Common myeloid progenitor, CD34-positive (primary cell): ENCODE measurements around the gene PKDCC.
"Not testable (repeated sequence)": the region's sequence is repeated elsewhere in the genome, so short reads cannot be mapped to it uniquely, and the experiment has no call there.

Experiments
- CTCF ChIA-PET: fragments of 350-600 bp; sonication (Branson Sonifier 250); formaldehyde crosslinking; loops from one replicate; lab custom pipeline; 2021; ENCODE audit warnings: antibody characterized with exemption; lab: Charles Lee
- POLR2A ChIA-PET: fragments of 350-600 bp; sonication (Branson Sonifier 250); formaldehyde crosslinking; loops from one replicate; lab custom pipeline; 2021; ENCODE audit warnings: antibody characterized with exemption; lab: Charles Lee
- DNase-seq, 3 donors: peaks; one replicate each; pipeline versions ENCODE4 v3.0.0 to v3.0.0-alpha.2; 2013
- H3K27ac ChIP-seq, 2 experiments: 1 replicate in 1 of 2; 2 replicates in 1 of 2; pipeline ENCODE4 v1.7.0; 2013; ENCODE audit warnings: inconsistent platforms in 2 of 2, low read length in 2 of 2, mild to moderate bottlenecking in 2 of 2, low read depth in 1 of 2, moderate library complexity in 1 of 2; ENCODE audit not compliant: severe bottlenecking in 2 of 2, insufficient read depth in 1 of 2, poor library complexity in 1 of 2
- H3K27me3 ChIP-seq, 5 experiments: replicated peaks in 2 of 5; 1 replicate in 3 of 5; 2 replicates in 2 of 5; pipeline versions ENCODE4 v1.6.1 to v1.7.0; 2013; ENCODE audit warnings: low read length in 4 of 5, mild to moderate bottlenecking in 2 of 5, moderate library complexity in 2 of 5, inconsistent platforms in 1 of 5; ENCODE audit not compliant: insufficient read depth in 5 of 5, control insufficient read depth in 4 of 5
- H3K36me3 ChIP-seq, 4 experiments: 1 replicate in 2 of 4; 2 replicates in 2 of 4; pipeline versions ENCODE4 v1.6.1 to v1.7.0; 2013; ENCODE audit warnings: low read length in 3 of 4, control low read depth in 1 of 4, mild to moderate bottlenecking in 1 of 4; ENCODE audit not compliant: control insufficient read depth in 4 of 4, insufficient read depth in 4 of 4
- H3K4me1 ChIP-seq, 4 experiments: 1 replicate in 3 of 4; 2 replicates in 1 of 4; pipeline versions ENCODE4 v1.6.1 to v1.7.1; 2013; ENCODE audit warnings: low read length in 3 of 4, mild to moderate bottlenecking in 3 of 4, control low read depth in 1 of 4, inconsistent platforms in 1 of 4, moderate library complexity in 1 of 4; ENCODE audit not compliant: control insufficient read depth in 4 of 4, insufficient read depth in 4 of 4; ENCODE audit errors: control extremely low read depth in 1 of 4
- H3K4me3 ChIP-seq, 7 experiments: 1 replicate in 4 of 7; 2 replicates in 3 of 7; pipeline versions ENCODE4 v1.5.1 to v1.7.0; 2013; ENCODE audit warnings: mild to moderate bottlenecking in 7 of 7, low read length in 6 of 7, moderate library complexity in 6 of 7, inconsistent platforms in 2 of 7, low read depth in 2 of 7, control low read depth in 1 of 7; ENCODE audit not compliant: insufficient read depth in 4 of 7, control insufficient read depth in 1 of 7; ENCODE audit errors: extremely low read depth in 1 of 7
- H3K9me3 ChIP-seq, 5 experiments: 1 replicate in 4 of 5; 2 replicates in 1 of 5; pipeline versions ENCODE4 v1.6.1 to v1.7.1; 2013; ENCODE audit warnings: low read length in 4 of 5, mild to moderate bottlenecking in 2 of 5, inconsistent platforms in 1 of 5, low read depth in 1 of 5, moderate library complexity in 1 of 5; ENCODE audit not compliant: control insufficient read depth in 4 of 5, insufficient read depth in 2 of 5; ENCODE audit errors: control extremely low read depth in 1 of 5
- WGBS: methylation state at CpG from one replicate; pipeline ENCODE4 v1.1.5; 2013; ENCODE audit not compliant: insufficient coverage; 5-methylcytosine and 5-hydroxymethylcytosine counted together

Gene PKDCC

GRCh38 chr2:42030829-42031228 lies 17.0 kb upstream of the PKDCC start:
- H3K4me1 ChIP-seq, result peaks cover 0 to 13% (median 9%) of the 10 kb centered on the region in 4 experiments
- no peak overlapping the region for H3K27ac ChIP-seq
- H3K27me3 ChIP-seq, result peaks cover 0 to 5% (median 1%) of the 10 kb centered on the region in 5 experiments
- H3K4me3 ChIP-seq, result no peak overlapping the region
- H3K9me3 ChIP-seq, result no peaks in the 10 kb centered on the region
- ChIA-PET CTCF (no interaction called here), POLR2A (no interaction called here)
- WGBS, result no CpG with 5 or more reads among the region's 1 CpG
- no peaks in the 10 kb centered on the region for H3K36me3 ChIP-seq
- DNase-seq, result no peak

GRCh38 chr2:42031281-42032223 lies 16.3 kb upstream of the PKDCC start:
- WGBS, result 96% methylated on average over 4 of the region's 4 CpGs
- CTCF ChIA-PET, result no interaction called here

GRCh38 chr2:42032224-42032620 lies 15.6 kb upstream of the PKDCC start:
- no peak for DNase-seq
- POLR2A ChIA-PET, result no interaction called here
- H3K9me3 ChIP-seq, result no peaks in the 10 kb centered on the region
- CTCF ChIA-PET, result no interaction called here
- H3K4me3 ChIP-seq, result no peak overlapping the region
- H3K27ac ChIP-seq, result no peak overlapping the region
- 74% methylated on average over 4 of the region's 6 CpGs for WGBS
- H3K4me1 ChIP-seq, result peaks cover 0 to 13% (median 9%) of the 10 kb centered on the region in 4 experiments
- H3K27me3 ChIP-seq, result peaks cover 0 to 5% (median 1%) of the 10 kb centered on the region in 5 experiments
- no peaks in the 10 kb centered on the region for H3K36me3 ChIP-seq

More at GRCh38 chr2:42031281-42032223, 16.3 kb upstream of the PKDCC start:
- peaks cover 0 to 13% (median 9%) of the 10 kb centered on the region in 4 experiments for H3K4me1 ChIP-seq
- no peak for DNase-seq
- no peaks in the 10 kb centered on the region for H3K9me3 ChIP-seq
- no peak overlapping the region for H3K27ac ChIP-seq
- H3K27me3 ChIP-seq, result peaks cover 0 to 5% (median 1%) of the 10 kb centered on the region in 5 experiments
- H3K36me3 ChIP-seq, result no peaks in the 10 kb centered on the region
- H3K4me3 ChIP-seq, result no peak overlapping the region
- POLR2A ChIA-PET, result no interaction called here

GRCh38 chr2:42032745-42033144 lies 15.1 kb upstream of the PKDCC start:
- H3K27ac ChIP-seq, result no peak overlapping the region
- no peak for DNase-seq
- peaks cover 0 to 13% (median 9%) of the 10 kb centered on the region in 4 experiments for H3K4me1 ChIP-seq
- WGBS, result 70% methylated on average over 2 of the region's 11 CpGs
- CTCF ChIA-PET, result no interaction called here
- peaks cover 0 to 5% (median 1%) of the 10 kb centered on the region in 5 experiments for H3K27me3 ChIP-seq
- POLR2A ChIA-PET, result no interaction called here
- no peaks in the 10 kb centered on the region for H3K9me3 ChIP-seq
- H3K4me3 ChIP-seq, result no peak overlapping the region
- no peaks in the 10 kb centered on the region for H3K36me3 ChIP-seq

GRCh38 chr2:42034096-42034495 lies 13.7 kb upstream of the PKDCC start:
- CTCF ChIA-PET, POLR2A ChIA-PET, H3K9me3 ChIP-seq, H3K36me3 ChIP-seq, H3K27ac ChIP-seq, H3K4me3 ChIP-seq, H3K4me1 ChIP-seq, H3K27me3 ChIP-seq, DNase-seq: not testable (repeated sequence)
- no CpG with 5 or more reads among the region's 6 CpGs for WGBS

- DNase-seq, result no peak
- peaks cover 0 to 2% (median 0%) of the 10 kb centered on the region in 5 experiments for H3K9me3 ChIP-seq
- no peak overlapping the region for H3K4me3 ChIP-seq
- ChIA-PET CTCF (no interaction called here), POLR2A (no interaction called here)
- no peaks in the 10 kb centered on the region for H3K36me3 ChIP-seq
- no peaks in the 10 kb centered on the region for H3K4me1 ChIP-seq
- H3K27me3 ChIP-seq, result peaks cover 0 to 5% (median 1%) of the 10 kb centered on the region in 5 experiments
- H3K27ac ChIP-seq, result no peak overlapping the region
- 100% methylated on average over 5 of the region's 5 CpGs for WGBS
Measured at GRCh38 chr2:42035241-42035640, 12.6 kb upstream of the PKDCC start.

GRCh38 chr2:42036413-42036812 lies 11.4 kb upstream of the PKDCC start:
- Histone ChIP-seq H3K36me3 (no peaks in the 10 kb centered on the region), H3K9me3 (peaks cover 0 to 2% (median 0%) of the 10 kb centered on the region in 5 experiments), H3K27me3 (peaks cover 0 to 5% (median 1%) of the 10 kb centered on the region in 5 experiments), H3K4me3 (no peak overlapping the region), H3K4me1 (no peaks in the 10 kb centered on the region), H3K27ac (no peak overlapping the region)
- WGBS, result 73% methylated on average over 3 of the region's 7 CpGs
- POLR2A ChIA-PET, result no interaction called here
- CTCF ChIA-PET, result interaction anchor here (0.9 kb wide), 1 partner anchor 129 kb away, joined by 3 read pairs; no protein-coding TSS in a partner anchor
- DNase-seq, result no peak
